Thymus (tissue), 11 donors: Measurements from ENCODE around the gene CARS2. TPM values are rescaled to one million over a fixed set of nuclear protein-coding genes. Genes with fewer than 3 reads are reported as not detected.
"Not testable (repeated sequence)": the region's sequence is repeated elsewhere in the genome, so short reads cannot be mapped to it uniquely, and the experiment has no call there.

Source experiments
- DNase-seq, 9 donors: peaks; one replicate each; pipeline ENCODE4 v3.0.0-alpha.2; 2013; ENCODE audit warnings: low spot score in 9 of 9, low read depth in 6 of 9, missing footprints in 1 of 9
- H3K27ac ChIP-seq, 2 donors: one replicate each; pipeline ENCODE4 v1.5.1; 2013; ENCODE audit warnings: control low read depth in 1 of 2, low read depth in 1 of 2, low read length in 1 of 2, mild to moderate bottlenecking in 1 of 2, moderate library complexity in 1 of 2
- H3K27me3 ChIP-seq, 2 donors: one replicate each; pipeline ENCODE4 v1.5.1; 2013; ENCODE audit warnings: low read length in 1 of 2; ENCODE audit not compliant: control insufficient read depth in 2 of 2, insufficient read depth in 1 of 2
- H3K36me3 ChIP-seq, 2 donors: one replicate each; pipeline ENCODE4 v1.5.1; 2013; ENCODE audit warnings: low read length in 1 of 2, mild to moderate bottlenecking in 1 of 2, moderate library complexity in 1 of 2; ENCODE audit not compliant: control insufficient read depth in 2 of 2, insufficient read depth in 2 of 2
- H3K4me1 ChIP-seq, 2 donors: one replicate each; pipeline ENCODE4 v1.5.1; 2013; ENCODE audit warnings: low read length in 2 of 2; ENCODE audit not compliant: control insufficient read depth in 2 of 2, insufficient read depth in 2 of 2
- H3K4me3 ChIP-seq, 2 donors: one replicate each; pipeline ENCODE4 v1.5.1; 2013; ENCODE audit warnings: low read length in 2 of 2, control low read depth in 1 of 2, mild to moderate bottlenecking in 1 of 2
- H3K9me3 ChIP-seq, 2 donors: one replicate each; pipeline ENCODE4 v1.5.1; 2013; ENCODE audit warnings: low read length in 1 of 2, mild to moderate bottlenecking in 1 of 2; ENCODE audit not compliant: control insufficient read depth in 2 of 2, insufficient read depth in 1 of 2
- WGBS: extraction: QIAGEN DNeasy Blood & Tissue Kit; methylation state at CpG from one replicate; pipeline ENCODE4 v1.1.7; 2013; 5-methylcytosine and 5-hydroxymethylcytosine counted together
- polyA plus RNA-seq: library from polyadenylated mRNA; stranded (reverse); fragments of 200-250 nt; gene quantifications from one replicate; pipeline ENCODE4 v1.2.3, GENCODE V29; 2013
- total RNA-seq: library from RNA; stranded (reverse); fragments of 120-200 nt; gene quantifications from one replicate; pipeline ENCODE4 v1.2.4, GENCODE V29; 2013
- donor health status: healthy.

The CARS2 gene
- total and polyA plus RNA-seq, 2 donors, result 45.4 to 105 TPM

GRCh38 chr13:110615322-110616102 is 90.4 kb downstream of the CARS2 start, which contains the start of gene NAXD:
NAXD (plus strand) TSS chr13:110615545; CDS start chr13:110615602, 57 bp downstream.
- Histone ChIP-seq H3K4me1 (peaks cover 7 to 15% of the 10 kb centered on the region in 2 donors), H3K27me3 (peaks cover 0 to 3% of the 10 kb centered on the region in 2 donors), H3K4me3 (peak within 1 kb of the TSS; percentile 77 to 100), H3K9me3 (peaks cover 1 to 9% of the 10 kb centered on the region in 2 donors), H3K36me3 (peaks cover 0 to 2% of the 10 kb centered on the region in 2 donors), H3K27ac (peak within 1 kb of the TSS; percentile 63 to 84)
- DNase-seq, result peak; percentile 67 to 94 (median 76)
- WGBS, result 3% methylated on average over 95 of the region's 95 CpGs

- DNase-seq, result no peak
- H3K27ac ChIP-seq, result peak overlapping the region; percentile 22 to 42
- H3K27me3 ChIP-seq, result peaks cover 0 to 5% of the 10 kb centered on the region in 2 donors
- peaks cover 0 to 2% of the 10 kb centered on the region in 2 donors for H3K36me3 ChIP-seq
- peaks cover 7 to 15% of the 10 kb centered on the region in 2 donors for H3K4me1 ChIP-seq
- 95% methylated on average over 11 of the region's 11 CpGs for WGBS
- H3K9me3 ChIP-seq, result peaks cover 1 to 9% of the 10 kb centered on the region in 2 donors
- peak overlapping the region; percentile 77 to 100 for H3K4me3 ChIP-seq
Measured at GRCh38 chr13:110615005-110615321, 91.0 kb downstream of the CARS2 start.

- peaks cover 0 to 5% of the 10 kb centered on the region in 2 donors for H3K27me3 ChIP-seq
- no peak overlapping the region for H3K4me3 ChIP-seq
- 93% methylated on average over 12 of the region's 12 CpGs for WGBS
- H3K4me1 ChIP-seq, result peaks cover 0 to 4% of the 10 kb centered on the region in 2 donors
- H3K27ac ChIP-seq, result no peak overlapping the region
- peaks cover 1 to 6% of the 10 kb centered on the region in 2 donors for H3K9me3 ChIP-seq
- peak in 1 of 9 donors; percentile 5 for DNase-seq
- no peaks in the 10 kb centered on the region for H3K36me3 ChIP-seq
Measured at GRCh38 chr13:110610955-110611595, 94.8 kb downstream of the CARS2 start.

- Histone ChIP-seq H3K4me1 (no peaks in the 10 kb centered on the region), H3K36me3 (no peaks in the 10 kb centered on the region), H3K4me3 (no peak overlapping the region), H3K27ac (no peak overlapping the region), H3K9me3 (peaks cover 0 to 1% of the 10 kb centered on the region in 2 donors), H3K27me3 (peaks cover 0 to 5% of the 10 kb centered on the region in 2 donors)
- no peak for DNase-seq
- WGBS, result 93% methylated on average over 3 of the region's 3 CpGs
Measured at GRCh38 chr13:110607675-110608224, 98.2 kb downstream of the CARS2 start.

- not testable (repeated sequence) for DNase-seq
- 97% methylated on average over 28 of the region's 33 CpGs for WGBS
Measured at GRCh38 chr13:110606281-110606680, 99.6 kb downstream of the CARS2 start.

GRCh38 chr13:110605132-110605531 is 100.8 kb downstream of the CARS2 start:
- Histone ChIP-seq H3K9me3 (no peaks in the 10 kb centered on the region), H3K4me3 (no peak overlapping the region), H3K36me3 (no peaks in the 10 kb centered on the region), H3K27me3 (no peaks in the 10 kb centered on the region), H3K4me1 (no peaks in the 10 kb centered on the region), H3K27ac (no peak overlapping the region)
- DNase-seq, result no peak
- WGBS, result 97% methylated on average over 6 of the region's 6 CpGs

More at GRCh38 chr13:110606281-110606680, 99.6 kb downstream of the CARS2 start:
- H3K4me1 ChIP-seq, H3K36me3 ChIP-seq, H3K27ac ChIP-seq, H3K27me3 ChIP-seq, H3K9me3 ChIP-seq, H3K4me3 ChIP-seq: not testable (repeated sequence)

- no peaks in the 10 kb centered on the region for H3K4me1 ChIP-seq
- H3K4me3 ChIP-seq, result no peak overlapping the region
- H3K27ac ChIP-seq, result no peak overlapping the region
- peaks cover 0 to 3% of the 10 kb centered on the region in 2 donors for H3K27me3 ChIP-seq
- no peaks in the 10 kb centered on the region for H3K36me3 ChIP-seq
- H3K9me3 ChIP-seq, result no peaks in the 10 kb centered on the region
- 95% methylated on average over 4 of the region's 4 CpGs for WGBS
- no peak for DNase-seq
Measured at GRCh38 chr13:110600980-110601379, 104.9 kb downstream of the CARS2 start.

- H3K36me3 ChIP-seq, result no peaks in the 10 kb centered on the region
- no peak overlapping the region for H3K4me3 ChIP-seq
- DNase-seq, result no peak
- no peaks in the 10 kb centered on the region for H3K4me1 ChIP-seq
- H3K27me3 ChIP-seq, result peaks cover 0 to 3% of the 10 kb centered on the region in 2 donors
- H3K27ac ChIP-seq, result no peak overlapping the region
- 95% methylated on average over 10 of the region's 10 CpGs for WGBS
- H3K9me3 ChIP-seq, result no peaks in the 10 kb centered on the region
Measured at GRCh38 chr13:110600261-110600819, 105.6 kb downstream of the CARS2 start.
